ENCODE data around the gene MYO10.

DNA sequence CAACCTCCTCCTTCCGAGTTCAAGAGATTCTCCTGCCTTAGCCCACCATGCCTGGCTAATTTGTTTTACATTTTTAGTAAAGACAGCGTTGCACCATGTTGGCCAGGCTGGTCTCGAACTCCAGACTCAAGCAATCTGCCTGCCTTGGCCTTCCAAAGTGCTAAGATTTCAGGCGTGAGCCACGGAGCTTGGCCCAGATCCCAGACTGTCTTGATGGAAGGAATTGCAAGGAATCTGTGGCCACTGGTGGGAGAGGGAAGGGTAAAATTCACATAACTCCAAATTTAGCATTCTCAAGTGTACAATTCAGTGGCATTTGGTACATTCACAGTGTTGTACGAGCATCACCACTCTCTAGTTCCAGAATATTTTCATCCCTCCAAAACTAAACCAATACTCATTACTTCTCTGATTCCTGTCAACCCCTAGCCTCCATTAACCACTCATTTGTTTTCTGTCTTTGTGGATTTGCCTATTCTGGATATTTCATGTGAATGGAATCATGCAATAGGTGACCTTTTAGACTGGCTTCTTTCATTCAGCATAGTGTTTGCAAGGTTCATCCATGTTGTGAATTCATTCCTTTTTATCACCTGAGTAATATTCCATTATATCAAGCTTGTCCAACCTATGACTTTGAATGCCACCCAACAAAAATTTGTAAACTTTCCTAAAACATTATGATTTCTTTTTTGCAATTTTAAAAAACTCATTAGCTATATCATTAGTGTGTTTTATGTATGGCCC is 8.9 kb upstream of the MYO10 start:
- TF ChIP-seq EZH2 (IDR thresholded peaks at IDR 0.05; ENCODE audit: borderline replicate concordance), result no peak
- TF ChIP-seq, protein P1, sequence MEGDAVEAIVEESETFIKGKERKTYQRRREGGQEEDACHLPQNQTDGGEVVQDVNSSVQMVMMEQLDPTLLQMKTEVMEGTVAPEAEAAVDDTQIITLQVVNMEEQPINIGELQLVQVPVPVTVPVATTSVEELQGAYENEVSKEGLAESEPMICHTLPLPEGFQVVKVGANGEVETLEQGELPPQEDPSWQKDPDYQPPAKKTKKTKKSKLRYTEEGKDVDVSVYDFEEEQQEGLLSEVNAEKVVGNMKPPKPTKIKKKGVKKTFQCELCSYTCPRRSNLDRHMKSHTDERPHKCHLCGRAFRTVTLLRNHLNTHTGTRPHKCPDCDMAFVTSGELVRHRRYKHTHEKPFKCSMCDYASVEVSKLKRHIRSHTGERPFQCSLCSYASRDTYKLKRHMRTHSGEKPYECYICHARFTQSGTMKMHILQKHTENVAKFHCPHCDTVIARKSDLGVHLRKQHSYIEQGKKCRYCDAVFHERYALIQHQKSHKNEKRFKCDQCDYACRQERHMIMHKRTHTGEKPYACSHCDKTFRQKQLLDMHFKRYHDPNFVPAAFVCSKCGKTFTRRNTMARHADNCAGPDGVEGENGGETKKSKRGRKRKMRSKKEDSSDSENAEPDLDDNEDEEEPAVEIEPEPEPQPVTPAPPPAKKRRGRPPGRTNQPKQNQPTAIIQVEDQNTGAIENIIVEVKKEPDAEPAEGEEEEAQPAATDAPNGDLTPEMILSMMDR (IDR thresholded peaks at IDR 0.05; ENCODE audit: poor library complexity), result no peak
